Heart left ventricle (tissue), 16 donors: ENCODE results near the gene REEP1. TPM values are rescaled to one million over a fixed set of nuclear protein-coding genes. Genes with fewer than 3 reads are reported as not detected.

Experiments
- ATAC-seq, 4 donors: fragments of 200-7000 bp; cut with Tn5 transposase; one replicate each; pipeline ENCODE4 v1.9.1; 2020 to 2022; ENCODE audit warnings: moderate library complexity in 4 of 4, mild to moderate bottlenecking in 3 of 4, moderate number of reproducible peaks in 1 of 4
- DNase-seq, 5 donors: peaks; one replicate each; pipeline ENCODE4 v3.0.0-alpha.2; 2020
- H3K27ac ChIP-seq, 12 donors: fragments of 200-600 bp; sonication (generic) in 4 of 12; one replicate each; pipeline versions ENCODE4 v1.5.0 to v1.8.0; 2016 to 2022; ENCODE audit warnings: mild to moderate bottlenecking in 2 of 12
- H3K27me3 ChIP-seq, 9 donors: fragments of 200-600 bp; sonication (generic) in 2 of 9; one replicate each; pipeline versions ENCODE4 v1.5.1 to v1.8.0; 2016 to 2022; ENCODE audit warnings: mild to moderate bottlenecking in 3 of 9
- H3K36me3 ChIP-seq, 9 donors: fragments of 200-600 bp; sonication (generic) in 2 of 9; one replicate each; pipeline versions ENCODE4 v1.5.0 to v1.8.0; 2018 to 2022; ENCODE audit warnings: mild to moderate bottlenecking in 2 of 9
- H3K4me1 ChIP-seq, 12 donors: fragments of 200-600 bp; sonication (generic) in 4 of 12; one replicate each; pipeline versions ENCODE4 v1.5.0 to v1.8.0; 2016 to 2022; ENCODE audit warnings: mild to moderate bottlenecking in 3 of 12
- H3K4me3 ChIP-seq, 12 donors: fragments of 200-600 bp; sonication (generic) in 4 of 12; one replicate each; pipeline versions ENCODE4 v1.5.0 to v1.8.0; 2017 to 2022; ENCODE audit warnings: mild to moderate bottlenecking in 9 of 12, moderate library complexity in 4 of 12
- H3K9me3 ChIP-seq, 12 donors: fragments of 200-600 bp; sonication (generic) in 4 of 12; one replicate each; pipeline versions ENCODE4 v1.5.0 to v1.8.0; 2016 to 2022; ENCODE audit warnings: mild to moderate bottlenecking in 1 of 12
- CTCF ChIP-seq, 12 donors: fragments of 200-600 bp; sonication (generic) in 4 of 12; IDR thresholded peaks; one replicate each; pipeline versions ENCODE4 v1.5.0 to v1.8.0; 2018 to 2022; ENCODE audit warnings: antibody characterized with exemption in 12 of 12, mild to moderate bottlenecking in 5 of 12
- POLR2A ChIP-seq, 2 donors: fragments of 450-650 bp; IDR thresholded peaks; one replicate each; pipeline ENCODE4 v1.6.1; 2017; ENCODE audit warnings: antibody characterized with exemption in 2 of 2, mild to moderate bottlenecking in 2 of 2, moderate library complexity in 2 of 2
- WGBS, 4 donors: extraction: QIAGEN DNeasy Blood & Tissue Kit in 2 of 4; methylation state at CpG; one replicate each; pipeline versions ENCODE4 v1.1.5 to v1.1.7; 2013 to 2018; 5-methylcytosine and 5-hydroxymethylcytosine counted together
- intact Hi-C, 10 donors: fragments of 100-400 bp; cut with DNase I; formaldehyde crosslinking; loops; one replicate each; pipeline versions ENCODE4 v1.11.1 to v1.14.2; 2022
- polyA plus RNA-seq, 2 donors: library from polyadenylated mRNA; stranded (reverse); fragments of 200-250 nt; gene quantifications; one replicate each; pipeline ENCODE4 v1.2.3, GENCODE V29; 2013
- total RNA-seq, 9 donors: library from RNA; depleted of rRNA in 2 of 9; stranded (reverse); fragments of >200 nt in 2 of 9; fragmentation: NEBNext Ultra II Directional in 3 of 9; extraction: Animal tissue kit (Norgen Biotek cat#: 25700) in 3 of 9; gene quantifications; one replicate each; pipeline versions ENCODE4 v1.1.0 to v1.2.4, GENCODE V29; 2016 to 2023
- donor health status: ischemic (EF 13 %, LVEDD 7.1; RV severe dilation, severe dysfunction).
- donor health status: healthy with polysubstance abuse.
- donor health status: DM: no; HTN: yes; CAD: no.
- donor health status: DM: no; HTN: no; CAD: no.
- donor health status: ischemic (EF 25% LVEDD 6.9; RV normal size, moderate dysfunction).
- donor health status: ischemic (EF 25% LVEDD 5.7; RV mildly dilated, moderate dysfunction).
- donor health status: healthy.
- donor health status: DM: yes; HTN: yes; CAD: no.
- donor health status: ischemic (EF 35%, LVEDD 5.7; RV mildly dilated, moderate dysfunction).
- donor health status: nonischemic (EF 11% LVEDD 7.7; RV severe dilation, severe dysfunction).
- donor health status: DM: yes; HTN: yes; CAD: no.
- donor health status: PGD.
- donor health status: ischemic (EF 29% LVEDD 5.4; RV normal size, mild dysfunction).
- donor health status: nonischemic (EF 23%, LVEDD 6.1; RV moderate dilation, normal function).

The REEP1 gene
- total and polyA plus RNA-seq, 11 donors, result 13.6 to 43.4 (median 27.6) TPM

- intact Hi-C loops, result no loop called here
- DNase-seq, result no peak
- Histone ChIP-seq H3K4me3 (no peak overlapping the region), H3K36me3 (peaks cover 0 to 3% (median 0%) of the 10 kb centered on the region in 9 donors), H3K9me3 (peaks cover 0 to 6% (median 0%) of the 10 kb centered on the region in 12 donors), H3K4me1 (peaks cover 0 to 21% (median 6%) of the 10 kb centered on the region in 12 donors), H3K27me3 (no peaks in the 10 kb centered on the region), H3K27ac (peak overlapping the region in 1 of 12 donors; percentile 45)
- whole genome bisulfite sequencing, 4 donors, result 77 to 87% (median 80%) methylated on average over 5 of the region's 5 CpGs
- no peak for ATAC-seq
- peak in 1 of 12 donors; percentile 21 for TF ChIP-seq CTCF (IDR thresholded peaks at IDR 0.05)
- TF ChIP-seq POLR2A (IDR thresholded peaks at IDR 0.05), result no peak
Measured at GRCh38 chr2:86243950-86244733, 93.3 kb downstream of the REEP1 start.

GRCh38 chr2:86243272-86243671 lies 94.2 kb downstream of the REEP1 start:
- DNase-seq, result no peak
- H3K4me3 ChIP-seq, result no peak overlapping the region
- H3K36me3 ChIP-seq, result peaks cover 0 to 3% (median 0%) of the 10 kb centered on the region in 9 donors
- H3K9me3 ChIP-seq, result peaks cover 0 to 6% (median 0%) of the 10 kb centered on the region in 12 donors
- intact Hi-C loops, result no loop called here
- TF ChIP-seq CTCF (IDR thresholded peaks at IDR 0.05) (no peak), POLR2A (IDR thresholded peaks at IDR 0.05) (no peak)
- peak overlapping the region in 1 of 12 donors; percentile 45 for H3K27ac ChIP-seq
- H3K27me3 ChIP-seq, result no peaks in the 10 kb centered on the region
- WGBS, 4 donors, result 89 to 90% (median 90%) methylated on average over 6 of the region's 6 CpGs
- no peak for ATAC-seq
- peaks cover 0 to 28% (median 6%) of the 10 kb centered on the region in 12 donors for H3K4me1 ChIP-seq

- TF ChIP-seq CTCF (IDR thresholded peaks at IDR 0.05) (no peak), POLR2A (IDR thresholded peaks at IDR 0.05) (no peak)
- intact Hi-C loops, result no loop called here
Measured at GRCh38 chr2:86241611-86242010, 95.8 kb downstream of the REEP1 start.

GRCh38 chr2:86240251-86240650 lies 97.2 kb downstream of the REEP1 start:
- 91 to 96% (median 94%) methylated on average over 14 of the region's 14 CpGs for WGBS, 4 donors
- Histone ChIP-seq H3K4me1 (peaks cover 0 to 34% (median 6%) of the 10 kb centered on the region in 12 donors), H3K9me3 (peaks cover 0 to 6% (median 0%) of the 10 kb centered on the region in 12 donors)

More at GRCh38 chr2:86241611-86242010, 95.8 kb downstream of the REEP1 start:
- peaks cover 0 to 3% (median 0%) of the 10 kb centered on the region in 9 donors for H3K36me3 ChIP-seq
- ATAC-seq, result no peak
- peaks cover 0 to 29% (median 6%) of the 10 kb centered on the region in 12 donors for H3K4me1 ChIP-seq
- no peak for DNase-seq
- H3K27ac ChIP-seq, result no peak overlapping the region
- peaks cover 0 to 6% (median 0%) of the 10 kb centered on the region in 12 donors for H3K9me3 ChIP-seq
- no peaks in the 10 kb centered on the region for H3K27me3 ChIP-seq
- H3K4me3 ChIP-seq, result no peak overlapping the region
- WGBS, 4 donors, result 77 to 94% (median 86%) methylated on average over 6 of the region's 6 CpGs

More at GRCh38 chr2:86240251-86240650, 97.2 kb downstream of the REEP1 start:
- H3K4me3 ChIP-seq, result no peak overlapping the region
- H3K27ac ChIP-seq, result no peak overlapping the region
- DNase-seq, result no peak
- intact Hi-C loops, result no loop called here
- peaks cover 0 to 3% (median 0%) of the 10 kb centered on the region in 9 donors for H3K36me3 ChIP-seq
- no peaks in the 10 kb centered on the region for H3K27me3 ChIP-seq
- TF ChIP-seq POLR2A (IDR thresholded peaks at IDR 0.05) (no peak), CTCF (IDR thresholded peaks at IDR 0.05) (no peak)
- no peak for ATAC-seq
